IMR-90 (cell line): ENCODE measurements around the gene ROBO1. TPM values are rescaled to one million over a fixed set of nuclear protein-coding genes. Genes with fewer than 3 reads are reported as not detected.

ENCODE experiments used
- ATAC-seq: fragments of 200-7000 bp; cut with Tn5 transposase; 2 replicates; pipeline ENCODE4 v1.9.1; 2020; ENCODE audit warnings: low read depth, mild to moderate bottlenecking, moderate library complexity
- BruUV-seq: library from RNA; stranded (reverse); fragments of 400-500 nt; replicated peaks from 2 replicates; lab custom pipeline; 2021; lab: Mats Ljungman, UMichigan
- CTCF ChIA-PET: fragments of 300-600 bp; formaldehyde crosslinking; extraction: SDS; loops from one replicate; lab custom pipeline; 2021; ENCODE audit warnings: antibody characterized with exemption; lab: Yijun Ruan, JAX
- POLR2A ChIA-PET: fragments of 300-600 bp; sonication (Branson Sonifier 250); formaldehyde crosslinking; loops from one replicate; lab custom pipeline; 2022; ENCODE audit warnings: antibody characterized with exemption; ENCODE audit not compliant: unreplicated experiment; lab: Charles Lee
- DNase-seq: peaks from one replicate; pipeline ENCODE4 v3.0.0; 2013
- H2AFZ ChIP-seq: replicated peaks from 2 replicates; pipeline ENCODE3; 2013; ENCODE audit warnings: low read length, mild to moderate bottlenecking; ENCODE audit not compliant: poor library complexity
- H2AK5ac ChIP-seq: 2 replicates; pipeline ENCODE4 v1.6.1; 2013; ENCODE audit warnings: low read depth, low read length, inconsistent platforms
- H2AK9ac ChIP-seq: replicated peaks from 2 replicates; pipeline ENCODE3; 2013; ENCODE audit warnings: mild to moderate bottlenecking, low read depth, low read length, moderate library complexity; ENCODE audit not compliant: poor library complexity
- H2BK120ac ChIP-seq: 2 replicates; pipeline ENCODE4 v1.6.1; 2013; ENCODE audit warnings: low read depth, low read length, inconsistent platforms
- H2BK15ac ChIP-seq: 3 replicates; pipeline ENCODE4 v1.6.1; 2013; ENCODE audit warnings: low read depth, low read length, inconsistent platforms
- H2BK20ac ChIP-seq: 2 replicates; pipeline ENCODE4 v1.6.1; 2013; ENCODE audit warnings: low read depth, mild to moderate bottlenecking, inconsistent platforms, low read length, moderate library complexity
- H2BK5ac ChIP-seq: 2 replicates; pipeline ENCODE4 v1.6.1; 2013; ENCODE audit warnings: mild to moderate bottlenecking, low read depth, low read length, inconsistent platforms; ENCODE audit not compliant: poor library complexity, severe bottlenecking
- H3K14ac ChIP-seq: replicated peaks from 2 replicates; pipeline ENCODE4 v1.6.1; 2013; ENCODE audit warnings: low read depth, low read length, inconsistent platforms
- H3K18ac ChIP-seq: 2 replicates; pipeline ENCODE4 v1.6.1; 2013; ENCODE audit warnings: low read depth, low read length, control low read depth
- H3K23ac ChIP-seq: 2 replicates; pipeline ENCODE4 v1.6.1; 2013; ENCODE audit warnings: low read depth, low read length, inconsistent platforms
- H3K27ac ChIP-seq: 2 replicates; pipeline ENCODE4 v1.5.1; 2013; ENCODE audit warnings: mild to moderate bottlenecking, control low read depth, low read length; ENCODE audit not compliant: insufficient read depth
- H3K27me3 ChIP-seq: 2 replicates; pipeline ENCODE4 v1.6.1; 2013; ENCODE audit warnings: low read length; ENCODE audit not compliant: control insufficient read depth, insufficient read depth
- H3K36me3 ChIP-seq: 2 replicates; pipeline ENCODE4 v1.6.1; 2013; ENCODE audit warnings: low read length, mixed read lengths; ENCODE audit not compliant: control insufficient read depth, insufficient read depth
- H3K4ac ChIP-seq: 2 replicates; pipeline ENCODE4 v1.6.1; 2013; ENCODE audit warnings: low read depth, low read length, inconsistent platforms
- H3K4me1 ChIP-seq: 2 replicates; pipeline ENCODE4 v1.6.1; 2013; ENCODE audit warnings: low read length, mixed read lengths; ENCODE audit not compliant: control insufficient read depth, insufficient read depth
- H3K4me2 ChIP-seq: 2 replicates; pipeline ENCODE4 v1.6.1; 2013; ENCODE audit warnings: low read depth, mild to moderate bottlenecking, control low read depth, low read length, moderate library complexity
- H3K4me3 ChIP-seq: 2 replicates; pipeline ENCODE4 v1.5.1; 2013; ENCODE audit warnings: low read depth, mild to moderate bottlenecking, control low read depth, low read length, moderate library complexity; ENCODE audit not compliant: insufficient read depth
- H3K56ac ChIP-seq: 2 replicates; pipeline ENCODE4 v1.6.1; 2013; ENCODE audit warnings: low read length, inconsistent platforms; ENCODE audit not compliant: insufficient read depth; ENCODE audit errors: extremely low read depth
- H3K79me1 ChIP-seq, 2 experiments: 2 replicates each; pipeline ENCODE4 v1.6.1; 2013; ENCODE audit warnings: low read length in 2 of 2, inconsistent platforms in 1 of 2, low read depth in 1 of 2
- H3K9ac ChIP-seq: 2 replicates; pipeline ENCODE4 v1.6.1; 2013; ENCODE audit warnings: low read depth, low read length, control low read depth
- H3K9me1 ChIP-seq: 2 replicates; pipeline ENCODE4 v1.6.1; 2013; ENCODE audit warnings: low read length, inconsistent platforms; ENCODE audit not compliant: insufficient read depth
- H3K9me3 ChIP-seq: 2 replicates; pipeline ENCODE4 v1.6.1; 2013; ENCODE audit warnings: low read length; ENCODE audit not compliant: control insufficient read depth, insufficient read depth
- H4K20me1 ChIP-seq: 2 replicates; pipeline ENCODE4 v1.6.1; 2013; ENCODE audit warnings: low read length, inconsistent platforms; ENCODE audit not compliant: insufficient read depth
- H4K5ac ChIP-seq: 2 replicates; pipeline ENCODE4 v1.6.1; 2013; ENCODE audit warnings: mild to moderate bottlenecking, low read depth, low read length, control low read depth
- H4K8ac ChIP-seq, 2 experiments: 2 replicates each; pipeline ENCODE4 v1.6.1; 2013; ENCODE audit warnings: low read depth in 2 of 2, low read length in 2 of 2, control low read depth in 1 of 2, inconsistent platforms in 1 of 2
- H4K91ac ChIP-seq: 2 replicates; pipeline ENCODE4 v1.6.1; 2013; ENCODE audit warnings: low read depth, low read length, inconsistent platforms; ENCODE audit not compliant: insufficient read depth
- CEBPB ChIP-seq: IDR thresholded peaks from 2 replicates; pipeline ENCODE4 v1.6.1; 2012; ENCODE audit warnings: low read depth, low read length, improper control_type of control experiment
- CHD1 ChIP-seq: IDR thresholded peaks from 2 replicates; pipeline ENCODE4 v1.6.1; 2012; ENCODE audit warnings: low read depth, low read length, improper control_type of control experiment
- MAFK ChIP-seq: IDR thresholded peaks from 2 replicates; pipeline ENCODE4 v1.6.1; 2012; ENCODE audit warnings: low read depth, low read length, improper control_type of control experiment
- NFE2L2 ChIP-seq: fragments of 150-350 bp; IDR thresholded peaks from 2 replicates; pipeline ENCODE4 v1.6.1; 2016; ENCODE audit warnings: low read depth, mild to moderate bottlenecking, low read length
- RAD21 ChIP-seq: IDR thresholded peaks from 2 replicates; pipeline ENCODE4 v1.6.1; 2012; ENCODE audit warnings: low read length, improper control_type of control experiment
- RFX5 ChIP-seq: IDR thresholded peaks from 2 replicates; pipeline ENCODE4 v1.8.0; 2012; ENCODE audit warnings: low read depth, mild to moderate bottlenecking, low read length, moderate library complexity
- WGBS, 2 experiments: methylation state at CpG; one replicate each; pipeline versions ENCODE4 v1.1.5 to v1.1.7; 2013; ENCODE audit warnings: missing lambda C conversion rate in 2 of 2; ENCODE audit not compliant: insufficient read length in 1 of 2; ENCODE audit errors: extremely low coverage in 2 of 2; 5-methylcytosine and 5-hydroxymethylcytosine counted together
- dilution Hi-C: fragments of 300-500 bp; cut with HindIII; formaldehyde crosslinking; loops from one replicate; pipeline ENCODE4 v1.14.3; 2018; ENCODE audit warnings: low sequenced_read_pairs; ENCODE audit not compliant: unreplicated experiment
- in situ Hi-C: fragments of 300-500 bp; cut with MboI; formaldehyde crosslinking; loops from 3 replicates; pipeline ENCODE4 v1.14.3; 2019; ENCODE audit warnings: low sequenced_read_pairs, inconsistent platforms, mixed read lengths
- intact Hi-C: fragments of 100-400 bp; cut with micrococcal nuclease; formaldehyde crosslinking; loops from 2 replicates; pipeline ENCODE4 v1.10.0; 2022
- polyA plus RNA-seq, 3 experiments: library from polyadenylated mRNA; depleted of rRNA; stranded (reverse); fragments of >200 nt; gene quantifications; 2 replicates each; pipeline ENCODE4 v1.2.3, GENCODE V29; 2012; ENCODE audit warnings: low replicate concordance in 1 of 3
- total RNA-seq: library from RNA; depleted of rRNA; stranded (reverse); fragments of >200 nt; gene quantifications from 2 replicates; pipeline ENCODE4 v1.2.3, GENCODE V29; 2012

Gene ROBO1
- total and polyA plus RNA-seq, 2 of the 4 experiments (the other 2 are of a cell fraction), result 24.1 to 53.9 TPM

DNA sequence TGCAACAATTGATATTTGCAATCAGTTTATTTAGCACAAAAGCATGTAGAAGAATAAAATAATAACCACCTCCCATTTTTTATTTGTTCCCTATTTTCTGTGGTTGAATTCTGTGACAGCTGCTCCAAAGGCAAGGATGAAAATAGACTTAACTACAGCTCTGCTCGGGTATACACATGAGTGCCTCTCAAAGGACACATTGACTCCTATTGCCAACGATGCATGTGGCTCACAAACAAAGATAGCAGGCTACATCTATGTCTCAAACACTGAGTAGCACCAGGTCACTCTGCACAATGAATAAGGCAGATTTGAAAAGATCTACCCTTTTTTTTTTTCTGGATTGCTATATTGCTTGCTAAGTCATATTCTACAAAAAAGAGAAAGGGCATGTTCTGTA is 612.9 kb downstream of the ROBO1 start:
- Histone ChIP-seq H3K79me1 (no peaks in the 10 kb centered on the region), H3K9me3 (no peaks in the 10 kb centered on the region), H2AK9ac (no peak overlapping the region), H3K18ac (no peak overlapping the region), H3K9ac (no peak overlapping the region), H4K91ac (no peak overlapping the region), H2BK20ac (no peak overlapping the region), H2AK5ac (no peak overlapping the region), H2BK120ac (no peak overlapping the region), H3K4me2 (no peak overlapping the region), H2BK15ac (no peak overlapping the region), H4K20me1 (no peaks in the 10 kb centered on the region), H3K56ac (no peak overlapping the region), H4K8ac (no peak overlapping the region), H3K27me3 (no peaks in the 10 kb centered on the region; the same call in 1 of the 2 replicates), H3K23ac (no peak overlapping the region), H3K4me3 (no peak overlapping the region), H3K14ac (no peak overlapping the region), H3K9me1 (no peaks in the 10 kb centered on the region), H4K5ac (no peak overlapping the region), H2BK5ac (no peak overlapping the region), H3K4ac (no peak overlapping the region), H3K36me3 (no peaks in the 10 kb centered on the region), H3K27ac (no peak overlapping the region), H2AFZ (no peak overlapping the region), H3K4me1 (no peaks in the 10 kb centered on the region)
- in situ Hi-C loops (no loop called here), intact Hi-C loops (no loop called here), dilution Hi-C loops (no loop called here)
- ATAC-seq (no peak), DNase-seq (no peak)
- POLR2A ChIA-PET, result no interaction called here
- BruUV-seq, result no TSS peak
- 100% methylated on average over 1 of the region's 2 CpGs; no CpG with 5 or more reads in 1 of the 2 experiments for WGBS, 2 experiments
- TF ChIP-seq RAD21 (no peak), RFX5 (no peak), MAFK (no peak), CEBPB (no peak), CHD1 (no peak), NFE2L2 (no peak)
- CTCF ChIA-PET, result no interaction called here
